GM18870 (cell line): ENCODE data around the gene ADARB2.
"Not testable (repeated sequence)": the region's sequence is repeated elsewhere in the genome, so short reads cannot be mapped to it uniquely, and the experiment has no call there.

Source experiments
- ATAC-seq: cut with Tn5 transposase; IDR thresholded peaks from one replicate; pipeline ENCODE4 v1.9.1; 2021; ENCODE audit warnings: moderate library complexity; ENCODE audit not compliant: unreplicated experiment

The ADARB2 gene

GRCh38 chr10:1402016-1402770 is 335.1 kb downstream of the ADARB2 start:
- no peak for ATAC-seq

DNA sequence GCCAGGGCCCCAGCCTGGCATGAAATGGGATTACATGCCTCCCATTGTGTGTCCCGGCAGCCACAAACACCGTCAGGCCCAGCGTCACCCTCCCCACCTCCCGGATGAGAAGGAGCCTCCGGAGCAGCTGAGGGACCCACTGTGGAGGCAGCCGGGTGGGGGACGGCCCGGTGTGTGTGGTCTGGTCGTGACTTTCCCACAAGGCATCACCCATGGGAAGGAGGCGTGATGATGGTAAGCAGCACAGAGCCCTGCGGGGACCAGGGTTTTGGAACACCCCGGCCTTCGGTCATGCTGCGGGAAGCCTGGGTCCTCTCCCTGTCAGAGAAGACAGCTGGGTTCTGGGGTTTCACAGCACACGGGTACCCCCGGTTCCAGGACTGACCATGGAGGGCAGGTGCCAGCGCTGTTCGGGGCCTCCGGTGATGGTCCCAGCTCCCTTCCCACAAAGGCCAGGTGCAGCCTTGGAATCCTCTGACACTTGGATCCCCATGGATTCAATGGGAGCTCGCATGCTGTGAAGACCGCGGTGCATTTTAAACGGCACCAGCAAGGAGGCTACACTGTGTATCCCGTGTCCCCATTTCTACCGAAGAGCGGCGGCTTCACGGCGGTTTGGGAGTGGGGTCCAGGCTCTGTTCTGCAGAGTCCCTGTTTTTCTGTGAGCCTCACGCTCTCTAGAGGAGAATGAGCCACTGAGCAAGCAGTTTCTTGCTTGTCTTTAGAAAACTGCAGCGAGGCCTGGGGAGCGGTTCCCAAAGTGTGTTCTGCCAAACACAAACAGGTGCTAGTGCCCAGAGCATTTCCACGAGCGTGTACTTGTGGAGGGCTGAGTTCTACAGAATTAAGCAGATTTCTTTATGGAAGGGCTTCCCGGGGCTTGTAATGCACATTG is 336.0 kb downstream of the ADARB2 start:
- no peak for ATAC-seq

DNA sequence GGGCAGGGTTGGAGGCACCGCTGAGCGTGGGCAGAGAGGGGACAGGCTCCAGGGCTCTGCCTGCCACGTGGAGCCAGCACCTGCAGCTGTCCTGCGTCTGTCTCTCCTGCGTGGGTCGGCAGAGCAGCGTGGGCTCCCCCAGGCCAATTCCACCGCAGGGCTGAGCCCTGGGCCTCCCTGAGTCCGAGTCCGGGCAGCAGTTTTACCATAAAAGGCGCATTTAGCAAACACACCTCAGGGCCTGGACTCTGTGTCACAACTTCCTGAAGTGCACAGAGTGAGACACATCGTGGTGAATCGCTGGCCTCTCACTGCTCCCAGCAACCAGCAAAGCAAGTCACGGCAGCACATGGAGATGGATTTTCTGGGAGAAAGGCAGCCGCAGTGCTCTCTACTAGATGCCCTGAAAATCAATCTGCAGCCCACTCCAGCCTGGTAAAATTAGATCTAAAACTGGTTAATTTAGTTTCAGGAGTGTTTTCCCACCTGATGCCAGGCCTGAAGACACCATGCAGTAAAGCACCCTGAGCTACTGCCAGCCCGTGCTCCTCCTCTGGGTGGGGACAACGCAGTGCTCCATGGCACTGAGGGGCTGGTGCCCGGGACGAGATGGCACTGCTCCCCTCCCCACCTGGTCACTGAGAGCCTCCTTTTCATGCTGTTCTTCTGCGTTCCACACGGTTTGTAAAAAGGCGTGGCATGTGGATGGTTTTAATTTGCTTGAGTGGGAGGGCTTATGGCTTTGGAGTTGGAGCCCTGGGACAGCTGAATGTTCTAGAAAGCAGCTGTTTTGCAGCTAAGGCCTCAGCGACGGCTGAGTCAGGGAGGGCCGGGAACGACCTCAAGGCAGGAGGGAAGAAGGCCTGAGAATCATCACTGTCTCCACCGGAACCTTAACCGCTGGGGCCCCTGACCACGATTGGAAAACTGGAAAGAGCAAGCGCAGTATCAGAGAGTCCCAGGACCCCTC is 336.9 kb downstream of the ADARB2 start:
- no peak for ATAC-seq

- no peak for ATAC-seq
Measured at GRCh38 chr10:1399431-1400100, 337.8 kb downstream of the ADARB2 start.

- no peak for ATAC-seq
Measured at GRCh38 chr10:1398626-1399410, 338.5 kb downstream of the ADARB2 start.

DNA sequence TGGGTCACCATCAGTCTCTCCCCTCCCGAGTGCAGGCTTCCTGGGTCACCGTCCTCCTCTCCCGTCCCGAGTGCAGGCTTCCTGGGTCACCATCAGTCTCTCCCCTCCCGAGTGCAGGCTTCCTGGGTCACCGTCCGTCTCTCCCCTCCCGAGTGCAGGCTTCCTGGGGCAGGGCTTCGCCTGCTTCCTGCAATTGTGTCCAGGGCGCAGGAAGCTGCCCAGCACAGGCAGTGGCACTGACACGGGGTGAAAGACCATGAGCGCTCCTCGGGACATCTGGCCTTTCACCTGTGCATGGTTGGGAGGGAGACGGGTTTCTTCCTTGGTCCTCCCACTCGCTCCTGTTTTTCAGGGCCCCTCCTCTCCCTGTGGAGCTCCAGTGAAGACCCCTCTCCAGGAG is 339.2 kb downstream of the ADARB2 start:
- not testable (repeated sequence) for ATAC-seq

- no peak for ATAC-seq
Measured at GRCh38 chr10:1396297-1396635, 341.1 kb downstream of the ADARB2 start.

- ATAC-seq: no peak
Measured at GRCh38 chr10:1395481-1396296, 341.6 kb downstream of the ADARB2 start.

GRCh38 chr10:1395025-1395480 is 342.3 kb downstream of the ADARB2 start:
- ATAC-seq: no peak

DNA sequence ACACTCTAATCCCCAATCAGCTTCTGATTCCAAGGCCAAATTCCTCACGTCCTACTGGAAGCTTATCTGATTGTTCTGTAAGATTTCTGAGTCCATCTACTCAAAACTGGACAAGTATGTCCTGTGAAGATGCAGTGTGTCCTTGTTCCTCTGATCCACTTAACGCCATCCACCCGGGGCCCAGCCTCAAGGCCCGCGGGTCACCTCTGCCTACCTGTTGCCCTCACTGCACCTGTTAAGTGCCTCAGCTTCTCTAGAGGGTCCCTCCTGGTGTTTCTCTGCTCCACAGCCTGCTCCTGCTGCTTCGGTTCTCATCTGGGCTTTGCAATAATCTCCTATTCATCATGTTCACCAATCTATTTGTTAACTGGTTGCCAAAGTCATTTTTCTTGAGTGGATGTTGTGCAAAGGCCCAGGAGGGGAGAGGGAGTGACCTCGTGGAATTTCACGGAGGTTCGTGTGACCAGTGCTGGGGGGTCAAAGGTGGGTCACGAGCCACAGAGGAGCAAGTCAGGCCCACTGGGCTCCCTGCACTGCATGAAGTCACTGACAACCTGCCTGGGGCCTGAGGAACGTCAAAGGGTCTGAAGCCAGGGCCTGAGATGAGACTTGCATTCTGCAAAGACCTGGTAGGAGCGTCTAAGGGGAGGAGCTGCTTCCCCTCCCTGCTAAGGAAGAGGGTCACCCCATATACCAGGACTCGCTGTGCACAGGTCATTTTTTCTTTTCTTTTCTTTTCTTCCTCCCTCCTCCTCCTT is 343.0 kb downstream of the ADARB2 start:
- ATAC-seq: no peak

GRCh38 chr10:1393481-1393880 is 343.8 kb downstream of the ADARB2 start:
- ATAC-seq: no peak

DNA sequence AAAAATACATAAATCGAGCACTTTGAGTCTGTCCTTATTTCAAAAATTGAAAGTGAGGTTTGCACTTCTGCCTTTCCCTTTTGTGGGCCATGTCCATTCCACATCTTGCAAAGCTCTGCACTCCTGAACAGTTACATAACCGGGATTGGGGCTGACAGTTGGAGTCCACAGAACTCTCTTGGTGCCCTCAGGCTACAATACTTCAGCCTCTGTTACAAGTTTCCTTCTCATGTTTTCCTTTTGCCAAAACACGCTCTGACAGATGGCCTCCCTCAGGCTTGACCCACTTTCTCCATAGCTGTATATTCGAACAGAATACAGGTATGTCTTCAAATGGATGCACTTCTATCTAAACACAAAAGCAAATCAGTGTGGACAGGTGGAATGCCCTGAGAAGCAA is 345.2 kb downstream of the ADARB2 start:
- ATAC-seq: no peak

- ATAC-seq: no peak
Measured at GRCh38 chr10:1390200-1390599, 347.1 kb downstream of the ADARB2 start.

DNA sequence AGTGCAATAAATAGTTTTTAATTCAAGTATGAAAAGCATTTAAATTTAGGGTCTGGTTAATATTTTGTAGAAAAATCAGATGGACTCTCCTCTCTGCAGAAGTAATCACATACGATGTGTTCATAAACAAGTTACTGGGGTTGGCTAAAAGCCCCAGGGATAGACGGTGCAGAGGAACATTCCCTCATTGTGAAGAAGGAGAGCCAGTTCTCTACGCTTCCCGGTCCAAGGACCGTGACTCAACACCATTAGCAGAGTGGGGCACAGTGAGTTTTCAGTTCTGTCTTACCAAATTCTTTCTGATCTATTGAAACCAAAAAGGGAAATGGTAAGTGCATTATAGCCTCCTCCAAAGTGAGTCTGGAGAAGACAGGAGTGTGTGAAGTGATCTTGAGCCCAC is 353.3 kb downstream of the ADARB2 start:
- no peak for ATAC-seq

- ATAC-seq: no peak
Measured at GRCh38 chr10:1382711-1383110, 354.6 kb downstream of the ADARB2 start.

GRCh38 chr10:1381339-1381738 is 356.0 kb downstream of the ADARB2 start:
- no peak for ATAC-seq

GRCh38 chr10:1380088-1380671 is 357.1 kb downstream of the ADARB2 start:
- no peak for ATAC-seq

- no peak for ATAC-seq
Measured at GRCh38 chr10:1379601-1380000, 357.7 kb downstream of the ADARB2 start.
